ENCODE data around the gene RNF113B. TPM values are rescaled to one million over a fixed set of nuclear protein-coding genes. Genes with fewer than 3 reads are reported as not detected.

Gene RNF113B
- total RNA-seq, 1 donor from 2014 or later: not detected

DNA sequence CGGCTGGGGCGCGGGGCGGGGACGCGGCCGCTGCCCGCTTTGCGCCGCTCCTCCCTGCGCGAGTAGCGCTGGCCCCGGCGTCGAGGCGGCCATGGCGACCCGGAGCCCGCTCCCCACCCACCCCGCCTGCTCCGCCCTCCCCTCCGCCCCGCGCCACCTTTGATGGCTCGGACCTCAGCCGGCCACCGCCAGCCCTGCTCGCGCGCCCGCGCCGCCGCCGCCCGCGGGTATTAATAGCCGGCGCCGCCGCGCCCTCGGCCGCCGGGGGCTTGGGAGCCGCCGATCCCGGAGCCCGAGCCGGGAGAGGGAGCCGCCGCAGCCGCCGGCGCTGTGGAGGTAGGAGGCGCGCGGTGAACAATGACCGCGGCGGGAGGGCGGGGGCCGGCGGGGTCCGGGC is 33.9 kb downstream of the RNF113B start:
- TF ChIP-seq, protein P1, sequence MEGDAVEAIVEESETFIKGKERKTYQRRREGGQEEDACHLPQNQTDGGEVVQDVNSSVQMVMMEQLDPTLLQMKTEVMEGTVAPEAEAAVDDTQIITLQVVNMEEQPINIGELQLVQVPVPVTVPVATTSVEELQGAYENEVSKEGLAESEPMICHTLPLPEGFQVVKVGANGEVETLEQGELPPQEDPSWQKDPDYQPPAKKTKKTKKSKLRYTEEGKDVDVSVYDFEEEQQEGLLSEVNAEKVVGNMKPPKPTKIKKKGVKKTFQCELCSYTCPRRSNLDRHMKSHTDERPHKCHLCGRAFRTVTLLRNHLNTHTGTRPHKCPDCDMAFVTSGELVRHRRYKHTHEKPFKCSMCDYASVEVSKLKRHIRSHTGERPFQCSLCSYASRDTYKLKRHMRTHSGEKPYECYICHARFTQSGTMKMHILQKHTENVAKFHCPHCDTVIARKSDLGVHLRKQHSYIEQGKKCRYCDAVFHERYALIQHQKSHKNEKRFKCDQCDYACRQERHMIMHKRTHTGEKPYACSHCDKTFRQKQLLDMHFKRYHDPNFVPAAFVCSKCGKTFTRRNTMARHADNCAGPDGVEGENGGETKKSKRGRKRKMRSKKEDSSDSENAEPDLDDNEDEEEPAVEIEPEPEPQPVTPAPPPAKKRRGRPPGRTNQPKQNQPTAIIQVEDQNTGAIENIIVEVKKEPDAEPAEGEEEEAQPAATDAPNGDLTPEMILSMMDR (IDR thresholded peaks at IDR 0.05; ENCODE audit: insufficient read depth, low read length, poor library complexity, severe bottlenecking): no peak
- peak overlapping the region; percentile 56 for H3K4me3 ChIP-seq (ENCODE audit: low read depth, low read length)
- DNase-seq (ENCODE audit: low read depth): no peak
- H3K36me3 ChIP-seq (ENCODE audit: control insufficient read depth, insufficient read depth, low read length): no peaks in the 10 kb centered on the region
- no peaks in the 10 kb centered on the region for H3K27me3 ChIP-seq (ENCODE audit: control insufficient read depth, insufficient read depth, low read length)

DNA sequence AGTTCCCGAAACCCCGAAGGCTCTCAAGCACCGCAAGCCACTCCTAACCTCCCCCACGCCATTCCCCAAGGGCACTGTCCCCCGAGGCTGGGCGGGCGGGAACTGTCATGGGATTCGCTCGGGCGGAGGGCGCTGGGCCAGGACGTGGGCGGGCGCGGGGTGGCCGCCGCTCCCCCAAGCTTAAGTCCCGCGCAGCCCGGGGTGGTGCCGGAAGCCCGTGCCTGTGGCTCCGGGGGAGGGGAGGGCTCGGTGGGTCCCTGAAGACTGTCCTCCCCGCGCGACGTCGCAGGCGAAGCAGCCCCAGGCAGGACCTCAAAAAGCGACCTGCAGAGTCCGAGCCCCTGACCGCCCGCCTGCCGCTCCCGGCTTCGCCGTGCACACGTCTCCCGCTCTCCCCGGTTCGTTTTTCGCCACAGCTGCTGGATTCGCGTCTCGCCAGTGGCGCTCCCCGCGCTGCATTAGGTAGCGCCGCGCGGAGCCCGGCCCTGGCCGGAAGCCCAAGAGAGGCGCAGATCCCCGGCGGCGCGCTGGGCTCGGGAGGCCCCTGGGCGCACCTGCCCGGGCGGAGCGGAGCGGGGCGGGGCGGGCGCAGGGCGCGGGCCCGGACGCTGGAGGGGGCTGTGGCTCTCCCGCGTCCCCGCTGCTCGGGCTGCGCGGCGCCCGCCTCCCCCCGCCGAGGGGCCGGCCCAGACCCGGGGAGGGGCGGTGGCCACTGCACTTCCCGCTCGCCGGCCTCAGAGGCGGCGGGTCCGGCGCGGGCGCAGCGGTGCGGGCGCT is 34.5 kb downstream of the RNF113B start, which contains the start of gene FARP1:
Gene FARP1, plus strand, starts transcription at position 715 of the 777 bp plus-strand sequence. CDS start 70,149 bp downstream, outside the sequence.
- Histone ChIP-seq H3K36me3 (ENCODE audit: control insufficient read depth, insufficient read depth, low read length) (no peaks in the 10 kb centered on the region), H3K27me3 (ENCODE audit: control insufficient read depth, insufficient read depth, low read length) (no peaks in the 10 kb centered on the region), H3K4me3 (ENCODE audit: low read depth, low read length) (peak within 1 kb of the TSS; percentile 56)
- TF ChIP-seq, protein P1 (IDR thresholded peaks at IDR 0.05; ENCODE audit: insufficient read depth, low read length, poor library complexity, severe bottlenecking): no peak
- DNase-seq (ENCODE audit: low read depth): no peak

DNA sequence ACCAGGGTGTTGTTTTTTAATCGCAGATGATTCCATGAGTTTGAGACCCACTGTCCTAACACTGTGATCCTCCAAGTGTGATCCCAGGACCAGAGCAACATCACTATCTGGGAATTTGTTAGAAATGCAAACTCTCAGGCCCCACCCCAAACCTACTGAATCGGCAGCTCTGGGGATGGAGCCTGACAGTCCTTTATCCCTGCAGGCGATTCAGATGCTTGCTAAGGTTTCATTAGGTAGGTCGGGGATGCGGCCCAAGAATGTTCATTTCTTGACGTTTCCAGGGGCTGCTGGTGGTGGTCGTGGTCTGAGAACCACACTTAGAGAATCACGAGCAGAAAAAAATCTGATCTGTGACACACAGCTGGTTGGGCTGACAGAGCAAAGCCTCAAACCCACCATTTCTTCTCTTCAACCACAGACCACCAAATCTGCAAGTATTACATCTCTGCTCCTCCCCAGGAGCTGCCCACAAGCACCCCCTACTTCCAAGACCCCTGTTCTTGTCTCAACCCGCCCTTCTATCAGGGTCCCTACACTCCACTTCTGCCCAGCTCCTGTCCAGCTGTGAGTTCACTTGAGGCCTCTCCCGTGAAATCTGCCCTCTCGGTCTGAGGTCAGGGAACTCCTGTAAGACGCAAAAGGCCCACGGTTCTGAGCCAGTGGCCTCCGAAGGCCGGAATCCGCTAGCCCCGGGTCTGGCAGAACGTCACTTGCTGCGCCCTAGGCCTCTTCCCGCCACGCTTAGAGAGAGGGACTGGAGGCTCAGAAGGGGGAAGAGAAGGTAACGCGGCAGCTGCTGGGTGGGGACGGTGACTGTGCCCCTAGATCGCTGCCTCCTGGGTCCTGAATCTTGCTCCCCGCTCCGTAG is 35.3 kb downstream of the RNF113B start:
- no peaks in the 10 kb centered on the region for H3K36me3 ChIP-seq (ENCODE audit: control insufficient read depth, insufficient read depth, low read length)
- TF ChIP-seq, protein P1 (IDR thresholded peaks at IDR 0.05; ENCODE audit: insufficient read depth, low read length, poor library complexity, severe bottlenecking): no peak
- DNase-seq (ENCODE audit: low read depth): no peak
- no peaks in the 10 kb centered on the region for H3K27me3 ChIP-seq (ENCODE audit: control insufficient read depth, insufficient read depth, low read length)
- peak overlapping the region; percentile 56 for H3K4me3 ChIP-seq (ENCODE audit: low read depth, low read length)

DNA sequence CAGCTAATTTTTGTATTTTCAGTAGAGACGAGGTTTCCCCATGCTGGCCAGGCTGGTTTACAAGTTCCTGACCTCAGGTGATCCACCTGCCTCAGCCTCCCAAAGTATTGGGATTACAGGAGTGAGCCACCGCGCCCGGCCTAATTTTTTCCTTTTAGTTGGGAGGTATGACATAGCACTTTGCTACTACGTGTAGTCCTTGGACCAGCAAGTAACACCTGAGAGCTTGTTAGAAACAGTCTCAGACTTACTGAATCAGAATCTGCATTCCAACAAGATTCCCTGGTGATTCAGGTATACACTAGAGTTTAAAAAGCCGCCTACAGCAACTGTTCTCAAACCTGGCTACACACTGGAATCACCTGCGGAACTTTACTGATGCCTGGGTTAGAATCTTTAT is 36.0 kb downstream of the RNF113B start:
- Histone ChIP-seq H3K27me3 (ENCODE audit: control insufficient read depth, insufficient read depth, low read length) (no peaks in the 10 kb centered on the region), H3K4me3 (ENCODE audit: low read depth, low read length) (no peak overlapping the region), H3K36me3 (ENCODE audit: control insufficient read depth, insufficient read depth, low read length) (no peaks in the 10 kb centered on the region)
- TF ChIP-seq, protein P1 (IDR thresholded peaks at IDR 0.05; ENCODE audit: insufficient read depth, low read length, poor library complexity, severe bottlenecking): no peak
- no peak for DNase-seq (ENCODE audit: low read depth)

DNA sequence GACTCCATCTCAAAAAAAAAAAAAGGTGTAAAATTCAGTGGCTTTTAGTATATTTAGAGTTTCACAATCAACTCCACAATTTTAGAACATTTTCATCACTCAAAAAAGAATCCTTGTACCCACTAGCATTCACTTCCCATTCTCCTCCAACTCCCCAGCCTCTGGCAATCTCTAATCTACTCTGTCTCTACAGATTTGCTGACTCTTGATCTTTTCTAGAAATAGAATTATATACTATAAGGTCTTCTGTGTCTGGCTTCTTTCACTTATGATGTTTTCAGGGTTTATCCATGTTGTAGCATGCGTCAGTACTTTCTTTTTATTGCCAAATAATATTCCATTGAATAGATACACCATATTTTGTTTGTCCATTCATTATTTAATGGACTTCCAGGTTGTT is 42.2 kb downstream of the RNF113B start:
- Histone ChIP-seq H3K36me3 (ENCODE audit: control insufficient read depth, insufficient read depth, low read length) (no peaks in the 10 kb centered on the region), H3K4me3 (ENCODE audit: low read depth, low read length) (no peak overlapping the region), H3K27me3 (ENCODE audit: control insufficient read depth, insufficient read depth, low read length) (no peaks in the 10 kb centered on the region)
- DNase-seq (ENCODE audit: low read depth): no peak
- TF ChIP-seq, protein P1 (IDR thresholded peaks at IDR 0.05; ENCODE audit: insufficient read depth, low read length, poor library complexity, severe bottlenecking): no peak
